ENCODE results near the gene TBC1D20.

DNA sequence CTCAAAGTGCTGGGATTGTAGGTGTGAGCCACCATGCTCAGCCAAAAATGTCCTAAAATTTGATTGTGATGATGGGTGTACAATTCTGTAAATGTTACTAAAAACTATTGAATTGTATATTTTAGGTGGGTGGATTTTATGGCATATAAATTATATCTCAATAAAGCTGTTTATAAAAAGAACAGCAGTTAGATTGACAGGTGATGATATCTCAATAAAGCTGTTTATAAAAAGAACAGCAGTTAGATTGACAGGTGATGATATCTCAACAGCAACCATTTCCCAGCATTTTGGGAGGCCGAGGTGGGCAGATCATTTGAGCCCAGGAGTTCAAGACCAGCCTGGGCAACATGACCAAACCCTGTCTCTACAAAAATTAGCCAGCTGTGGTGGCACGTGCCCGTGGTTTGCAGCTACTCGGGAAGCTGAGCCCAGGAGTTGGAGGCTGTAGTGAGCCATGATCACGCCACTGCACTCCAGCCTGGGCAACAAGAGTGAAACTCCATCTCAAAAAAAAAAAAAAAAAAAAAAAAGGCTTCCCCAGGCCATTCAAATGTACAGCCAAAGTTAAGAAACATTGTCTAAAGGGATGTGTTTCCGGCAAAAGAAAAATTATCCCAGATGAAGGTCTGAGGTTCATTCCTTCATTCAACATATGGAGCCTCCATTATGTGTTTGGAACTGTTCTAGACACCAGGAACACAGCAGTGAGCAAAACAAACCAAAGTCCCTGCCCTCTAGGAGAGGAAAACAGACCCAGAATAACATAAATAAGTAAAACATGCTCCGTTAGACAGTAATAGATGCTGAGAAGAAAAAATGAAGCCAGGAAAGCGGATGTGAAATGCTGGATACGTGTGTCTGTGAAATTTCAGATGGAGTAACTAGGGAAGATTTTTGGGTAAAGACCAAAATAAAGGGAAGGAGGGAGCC, 55.9 kb downstream of the TBC1D20 start:
- TF ChIP-seq, protein P1, sequence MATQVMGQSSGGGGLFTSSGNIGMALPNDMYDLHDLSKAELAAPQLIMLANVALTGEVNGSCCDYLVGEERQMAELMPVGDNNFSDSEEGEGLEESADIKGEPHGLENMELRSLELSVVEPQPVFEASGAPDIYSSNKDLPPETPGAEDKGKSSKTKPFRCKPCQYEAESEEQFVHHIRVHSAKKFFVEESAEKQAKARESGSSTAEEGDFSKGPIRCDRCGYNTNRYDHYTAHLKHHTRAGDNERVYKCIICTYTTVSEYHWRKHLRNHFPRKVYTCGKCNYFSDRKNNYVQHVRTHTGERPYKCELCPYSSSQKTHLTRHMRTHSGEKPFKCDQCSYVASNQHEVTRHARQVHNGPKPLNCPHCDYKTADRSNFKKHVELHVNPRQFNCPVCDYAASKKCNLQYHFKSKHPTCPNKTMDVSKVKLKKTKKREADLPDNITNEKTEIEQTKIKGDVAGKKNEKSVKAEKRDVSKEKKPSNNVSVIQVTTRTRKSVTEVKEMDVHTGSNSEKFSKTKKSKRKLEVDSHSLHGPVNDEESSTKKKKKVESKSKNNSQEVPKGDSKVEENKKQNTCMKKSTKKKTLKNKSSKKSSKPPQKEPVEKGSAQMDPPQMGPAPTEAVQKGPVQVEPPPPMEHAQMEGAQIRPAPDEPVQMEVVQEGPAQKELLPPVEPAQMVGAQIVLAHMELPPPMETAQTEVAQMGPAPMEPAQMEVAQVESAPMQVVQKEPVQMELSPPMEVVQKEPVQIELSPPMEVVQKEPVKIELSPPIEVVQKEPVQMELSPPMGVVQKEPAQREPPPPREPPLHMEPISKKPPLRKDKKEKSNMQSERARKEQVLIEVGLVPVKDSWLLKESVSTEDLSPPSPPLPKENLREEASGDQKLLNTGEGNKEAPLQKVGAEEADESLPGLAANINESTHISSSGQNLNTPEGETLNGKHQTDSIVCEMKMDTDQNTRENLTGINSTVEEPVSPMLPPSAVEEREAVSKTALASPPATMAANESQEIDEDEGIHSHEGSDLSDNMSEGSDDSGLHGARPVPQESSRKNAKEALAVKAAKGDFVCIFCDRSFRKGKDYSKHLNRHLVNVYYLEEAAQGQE (IDR thresholded peaks at IDR 0.05; ENCODE audit: unreplicated experiment), result no peak
- TF ChIP-seq, protein P2, sequence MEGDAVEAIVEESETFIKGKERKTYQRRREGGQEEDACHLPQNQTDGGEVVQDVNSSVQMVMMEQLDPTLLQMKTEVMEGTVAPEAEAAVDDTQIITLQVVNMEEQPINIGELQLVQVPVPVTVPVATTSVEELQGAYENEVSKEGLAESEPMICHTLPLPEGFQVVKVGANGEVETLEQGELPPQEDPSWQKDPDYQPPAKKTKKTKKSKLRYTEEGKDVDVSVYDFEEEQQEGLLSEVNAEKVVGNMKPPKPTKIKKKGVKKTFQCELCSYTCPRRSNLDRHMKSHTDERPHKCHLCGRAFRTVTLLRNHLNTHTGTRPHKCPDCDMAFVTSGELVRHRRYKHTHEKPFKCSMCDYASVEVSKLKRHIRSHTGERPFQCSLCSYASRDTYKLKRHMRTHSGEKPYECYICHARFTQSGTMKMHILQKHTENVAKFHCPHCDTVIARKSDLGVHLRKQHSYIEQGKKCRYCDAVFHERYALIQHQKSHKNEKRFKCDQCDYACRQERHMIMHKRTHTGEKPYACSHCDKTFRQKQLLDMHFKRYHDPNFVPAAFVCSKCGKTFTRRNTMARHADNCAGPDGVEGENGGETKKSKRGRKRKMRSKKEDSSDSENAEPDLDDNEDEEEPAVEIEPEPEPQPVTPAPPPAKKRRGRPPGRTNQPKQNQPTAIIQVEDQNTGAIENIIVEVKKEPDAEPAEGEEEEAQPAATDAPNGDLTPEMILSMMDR (conservative IDR thresholded peaks at IDR 0.05; ENCODE audit: low read depth in 2 of 2), result no peak
- TF ChIP-seq EZH2 (IDR thresholded peaks at IDR 0.05; ENCODE audit: low read depth, unreplicated experiment) (no peak), POLR2AphosphoS5 (IDR thresholded peaks at IDR 0.05; ENCODE audit: low read depth) (no peak), CREB1 (CRISPR knock-in tag; IDR thresholded peaks at IDR 0.05; ENCODE audit: low read depth) (no peak), EZH2phosphoT487 (IDR thresholded peaks at IDR 0.05; ENCODE audit: unreplicated experiment) (no peak), ZNF331 (CRISPR knock-in tag; IDR thresholded peaks at IDR 0.05; ENCODE audit: low read depth) (no peak), JUNB (IDR thresholded peaks at IDR 0.05; ENCODE audit: unreplicated experiment) (no peak)

Measured in GM23338 (cell line).